GM18870 (cell line): ENCODE measurements around the gene FAM111B.
A peak's percentile ranks its signal among the peaks of the same experiment; 100 is the strongest.
"Not testable (repeated sequence)": the region's sequence is repeated elsewhere in the genome, so short reads cannot be mapped to it uniquely, and the experiment has no call there.

ENCODE experiments used
- ATAC-seq: cut with Tn5 transposase; IDR thresholded peaks from one replicate; pipeline ENCODE4 v1.9.1; 2021; ENCODE audit warnings: moderate library complexity; ENCODE audit not compliant: unreplicated experiment

The FAM111B gene

DNA sequence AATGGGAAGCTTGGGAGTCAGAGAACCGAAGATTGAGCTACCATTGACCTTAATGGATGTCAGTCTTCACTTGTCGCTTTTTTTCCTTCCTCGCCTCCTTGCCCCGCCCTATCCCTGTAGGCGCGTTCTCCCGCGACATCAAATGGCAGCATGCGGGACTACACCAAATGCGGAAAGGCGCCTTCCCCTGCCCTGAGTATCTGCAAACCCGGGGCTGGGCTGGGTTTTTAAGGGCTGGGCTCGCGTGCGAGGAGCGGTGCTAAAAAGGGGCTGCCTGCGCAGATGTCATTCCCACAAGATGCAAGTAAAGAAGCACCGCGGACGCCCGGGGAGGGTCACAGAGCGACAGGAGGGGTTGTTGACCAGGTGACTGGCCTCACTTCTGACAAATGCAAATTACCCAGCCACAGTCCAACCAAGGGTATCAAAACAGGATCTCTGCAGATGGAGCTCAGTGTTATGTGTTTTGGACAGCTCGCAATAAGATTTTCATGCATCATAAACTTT is 4.7 kb upstream of the FAM111B start:
- ATAC-seq: peak; percentile 53

- peak; percentile 35 for ATAC-seq
Observed at GRCh38 chr11:59107721-59108120, 684 bp downstream of the FAM111B start.

- ATAC-seq: no peak
Observed at GRCh38 chr11:59112494-59112893, 5.5 kb downstream of the FAM111B start.

- no peak for ATAC-seq
Observed at GRCh38 chr11:59114344-59114743, 7.3 kb downstream of the FAM111B start.

DNA sequence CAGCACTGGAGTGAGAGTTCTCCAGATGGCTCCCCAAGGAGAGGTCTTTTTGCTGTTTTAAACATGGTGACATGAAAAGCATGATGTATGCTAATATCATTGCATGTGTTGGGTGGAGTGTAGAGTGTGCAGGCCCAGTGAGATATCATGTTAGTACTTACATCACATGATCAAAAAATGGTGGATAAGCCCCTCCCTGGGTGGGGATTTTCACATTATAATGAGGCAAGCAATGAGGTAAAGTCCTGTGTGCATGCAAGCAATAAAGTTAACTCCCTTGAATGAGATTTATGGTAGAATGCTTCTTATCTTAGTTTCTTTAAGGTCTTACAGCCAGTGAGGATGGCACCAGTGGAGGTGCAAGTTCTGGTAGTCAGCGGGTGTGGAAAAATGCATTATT is 8.5 kb downstream of the FAM111B start:
- no peak for ATAC-seq

DNA sequence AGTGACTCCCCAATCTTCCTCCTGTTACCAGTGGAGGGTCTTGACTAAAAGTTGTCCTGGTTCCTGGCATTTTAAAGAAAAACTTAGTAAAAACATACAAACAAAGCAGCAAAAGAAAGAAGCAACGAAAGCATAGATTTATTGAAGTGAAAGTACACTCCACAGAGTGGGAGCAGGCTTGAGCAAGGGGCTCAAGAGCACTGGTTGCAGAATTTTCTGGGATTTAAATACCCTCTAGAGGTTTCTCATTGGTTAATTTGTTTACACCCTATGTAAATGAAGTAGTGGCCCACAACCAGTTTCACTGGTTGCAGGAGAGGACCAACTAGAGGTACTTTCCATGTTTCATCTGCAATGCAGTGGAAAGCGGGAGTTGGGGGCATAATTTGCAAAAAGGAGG is 10.7 kb downstream of the FAM111B start:
- ATAC-seq: no peak

DNA sequence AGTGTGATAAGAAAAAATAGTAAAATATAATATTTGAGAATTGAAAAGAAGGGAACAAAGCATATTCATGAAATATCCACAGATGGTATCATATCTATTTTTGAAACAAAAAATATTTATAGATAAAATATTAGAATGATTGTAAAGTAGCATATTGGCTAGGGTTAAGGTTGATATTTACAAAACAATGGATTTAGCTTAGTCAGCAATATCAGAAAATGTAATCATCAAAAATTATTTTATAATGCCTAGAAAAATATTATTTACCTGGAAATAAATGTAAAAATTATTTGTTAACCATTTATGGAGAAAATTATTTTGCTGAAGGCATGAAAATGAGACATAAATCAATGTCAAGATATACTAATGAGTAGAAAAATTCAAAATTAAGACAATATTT is 12.8 kb downstream of the FAM111B start:
- ATAC-seq: no peak

DNA sequence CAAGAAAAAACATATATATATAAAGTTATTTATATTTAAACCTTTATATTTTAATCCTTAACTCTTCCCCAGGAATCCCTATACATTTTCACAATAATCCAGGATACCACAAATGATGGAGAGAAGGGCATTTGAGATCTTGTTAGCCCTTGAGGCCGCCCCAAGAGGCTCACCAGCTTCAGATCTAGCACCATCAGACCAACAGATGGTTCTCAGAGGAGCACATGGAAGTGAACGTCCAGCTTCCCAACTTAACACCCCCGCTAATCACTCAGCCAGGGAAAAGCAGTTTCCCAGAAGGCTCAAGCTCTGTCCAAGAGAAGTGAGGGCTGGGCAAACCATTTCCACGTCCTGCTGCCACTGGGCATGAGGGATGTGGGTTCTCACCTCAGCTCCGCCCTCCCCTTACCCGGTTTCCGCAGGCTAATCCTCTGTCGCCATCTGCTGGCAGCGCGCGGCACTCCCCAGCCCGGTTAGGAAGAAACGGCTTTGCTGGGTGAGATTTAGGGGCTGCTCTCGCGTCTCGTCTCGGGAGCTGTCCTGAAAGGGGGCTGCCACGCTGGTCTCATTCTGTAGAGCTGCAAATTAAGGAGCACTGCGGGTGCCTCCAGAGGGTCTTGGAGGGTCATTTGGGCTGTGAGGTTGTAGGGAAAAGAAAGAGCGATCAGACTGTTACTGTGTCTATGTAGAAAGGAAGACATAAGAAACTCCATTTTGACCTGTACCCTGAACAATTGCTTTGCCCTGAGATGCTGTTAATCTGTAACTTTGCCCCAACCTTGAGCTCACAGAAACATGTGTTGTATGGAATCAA is 28.8 kb downstream of the FAM111B start:
- peak; percentile 95 for ATAC-seq

DNA sequence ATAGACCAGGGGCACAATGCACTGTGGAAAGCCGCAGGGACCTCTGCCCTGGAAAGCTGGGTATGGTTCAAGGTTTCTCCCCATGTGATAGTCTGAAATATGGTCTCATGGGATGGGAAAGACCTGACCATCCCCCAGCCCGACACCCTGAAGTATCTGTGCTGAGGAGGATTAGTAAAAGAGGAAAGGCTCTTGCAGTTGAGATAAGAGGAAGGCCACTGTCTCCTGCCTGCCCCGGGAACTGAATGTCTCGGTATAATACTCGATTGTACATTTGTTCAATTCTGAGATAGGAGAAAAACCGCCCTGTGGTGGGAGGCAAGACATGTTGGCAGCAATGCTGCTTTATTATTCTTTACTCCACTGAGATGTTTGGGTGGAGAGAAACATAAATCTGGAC is 29.5 kb downstream of the FAM111B start:
- ATAC-seq: not testable (repeated sequence)

DNA sequence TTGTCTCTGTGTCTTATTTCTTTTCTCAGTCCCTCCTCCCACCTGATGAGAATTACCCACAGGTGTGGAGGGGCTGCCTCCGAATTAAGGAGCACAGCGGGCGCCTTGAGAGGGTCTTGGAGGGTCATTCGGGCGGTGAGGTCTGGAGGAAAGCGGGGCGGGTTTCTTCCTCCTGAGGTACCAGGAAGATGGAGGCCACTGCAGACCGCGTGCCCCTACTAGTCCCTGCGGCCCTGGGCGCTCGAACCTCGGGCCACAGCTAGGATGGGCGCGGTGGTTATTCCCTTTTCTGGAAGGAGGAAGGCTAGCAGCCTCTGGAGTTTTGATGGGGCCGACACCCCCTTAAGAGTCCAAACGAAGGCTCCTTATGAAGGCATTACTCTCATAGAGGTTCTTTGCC is 30.2 kb downstream of the FAM111B start:
- ATAC-seq: no peak

DNA sequence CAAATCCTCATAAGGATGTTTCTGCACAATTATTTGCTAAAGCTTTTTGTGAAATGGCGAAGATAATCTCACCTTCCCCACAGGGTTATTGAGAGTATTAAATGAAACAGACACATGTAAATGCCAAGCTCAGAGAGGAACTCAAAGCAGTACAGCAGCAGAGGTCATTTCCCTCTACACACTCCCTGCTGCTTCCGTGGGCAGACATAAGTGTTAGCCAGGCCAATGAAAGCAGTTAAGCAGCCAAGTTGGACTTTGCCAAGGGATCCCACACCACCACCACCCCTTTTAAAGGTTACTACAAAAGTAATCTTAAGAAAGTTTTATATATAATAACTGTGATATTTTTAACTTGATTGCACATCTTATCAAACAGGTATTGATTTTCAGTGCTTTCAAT is 31.6 kb downstream of the FAM111B start:
- ATAC-seq: no peak

- no peak for ATAC-seq
Observed at GRCh38 chr11:59141191-59141590, 34.2 kb downstream of the FAM111B start.

- peak; percentile 0 for ATAC-seq
Observed at GRCh38 chr11:59141673-59142460, 34.8 kb downstream of the FAM111B start.

DNA sequence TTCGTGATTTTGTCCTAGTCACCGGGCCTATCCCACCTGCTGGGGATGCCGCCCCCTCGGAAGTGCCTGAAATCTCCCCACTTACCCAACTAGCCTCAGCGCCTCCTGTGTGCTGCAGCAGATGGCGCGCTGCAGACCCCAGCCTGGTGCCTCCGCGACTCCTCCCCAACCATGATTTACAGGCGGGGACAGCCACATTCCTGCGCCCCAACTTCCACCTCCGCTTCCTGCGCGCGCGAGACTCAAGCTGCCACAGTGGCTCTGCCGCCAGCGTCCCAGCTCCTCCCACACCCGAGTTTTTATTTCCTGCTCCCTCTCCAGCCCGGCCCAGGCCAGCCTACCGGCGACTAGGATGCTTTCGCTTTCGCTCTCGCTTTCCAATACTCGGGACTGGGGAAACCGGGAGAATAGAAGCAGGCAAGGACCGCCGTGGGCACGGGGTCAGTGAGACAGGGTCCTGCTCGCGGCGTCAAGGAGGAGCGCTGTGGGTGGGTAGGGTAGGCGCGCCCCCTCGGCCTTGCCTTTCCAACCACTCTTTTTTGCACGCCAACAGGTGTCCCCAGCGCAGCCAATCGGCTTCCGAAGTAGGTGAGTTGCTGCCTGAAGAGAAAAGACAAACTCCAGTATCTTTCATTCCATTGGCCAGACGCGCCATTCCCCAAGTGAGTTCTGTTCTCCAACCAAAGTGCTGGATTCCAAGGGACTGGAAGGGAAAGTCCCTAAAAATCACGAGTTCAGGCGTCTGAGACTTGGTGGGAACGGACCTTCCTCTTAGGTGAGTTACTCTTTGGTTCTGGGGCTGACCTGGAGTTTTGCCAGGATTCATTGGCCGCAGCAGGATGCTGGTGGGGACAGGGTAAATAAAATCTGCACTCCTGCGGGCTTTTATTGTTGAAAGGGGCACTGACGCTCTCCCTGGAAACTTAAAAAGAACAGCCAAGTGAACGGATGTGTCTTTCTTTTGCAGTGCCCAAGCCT is 35.8 kb downstream of the FAM111B start, which contains the start of gene FAM111A:
Gene FAM111A, plus strand, starts transcription at position 327 of the 978 bp plus-strand sequence. CDS start 6,017 bp downstream, outside the sequence.
- ATAC-seq: peak; percentile 74

- ATAC-seq: no peak
Observed at GRCh38 chr11:59144096-59144495, 37.1 kb downstream of the FAM111B start.

GRCh38 chr11:59144579-59145345 is 37.7 kb downstream of the FAM111B start:
- peak; percentile 59 for ATAC-seq

DNA sequence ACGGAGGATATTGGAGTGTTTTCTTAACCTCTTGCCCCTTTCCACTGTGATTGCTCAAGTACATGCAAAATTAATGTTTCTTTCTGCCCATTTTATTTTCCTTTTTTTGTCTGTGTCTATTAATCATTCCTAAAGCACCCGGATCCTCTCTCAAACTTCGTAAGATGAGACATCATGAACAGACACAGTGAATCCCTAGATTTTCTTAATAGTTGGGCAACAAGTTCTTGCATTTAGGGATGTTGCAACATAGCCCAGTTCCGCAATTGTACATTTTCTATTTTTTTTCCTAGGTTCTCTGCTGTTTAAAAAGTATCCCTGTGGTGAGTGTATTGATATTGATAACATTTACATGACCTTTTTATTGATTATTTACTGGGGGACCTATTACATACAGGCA is 38.5 kb downstream of the FAM111B start:
- no peak for ATAC-seq

- peak; percentile 55 for ATAC-seq
Observed at GRCh38 chr11:59151761-59152160, 44.7 kb downstream of the FAM111B start.

- peak; percentile 81 for ATAC-seq
Observed at GRCh38 chr11:59152312-59152951, 45.4 kb downstream of the FAM111B start.
